Measurements from ENCODE around the gene SLC31A2.
A peak's percentile ranks its signal among the peaks of the same experiment; 100 is the strongest.
"Not testable (repeated sequence)": the region's sequence is repeated elsewhere in the genome, so short reads cannot be mapped to it uniquely, and the experiment has no call there.

The SLC31A2 gene

GRCh38 chr9:113148781-113149510 lies 1.9 kb upstream of the SLC31A2 start:
- Histone ChIP-seq H3K56ac (ENCODE audit: low read length) (no peak overlapping the region), H4K5ac (ENCODE audit: low read length) (no peak overlapping the region), H3K36me3 (ENCODE audit: control insufficient read depth, insufficient read depth, low read length) (no peaks in the 10 kb centered on the region), H3K27me3 (ENCODE audit: insufficient read depth, low read length, poor library complexity) (peaks cover 2% of the 10 kb centered on the region), H2BK5ac (ENCODE audit: low read length) (no peak overlapping the region), H3K79me1 (ENCODE audit: low read length) (no peaks in the 10 kb centered on the region), H3K4ac (ENCODE audit: low read depth, low read length) (no peak overlapping the region), H2BK15ac (replicated peaks; ENCODE audit: low read depth) (no peak overlapping the region), H3K4me1 (ENCODE audit: control insufficient read depth, low read depth, low read length) (no peaks in the 10 kb centered on the region), H2AK5ac (ENCODE audit: low read length) (no peak overlapping the region), H4K8ac (ENCODE audit: low read depth, low read length) (no peak overlapping the region), H2BK120ac (ENCODE audit: low read depth, low read length) (no peak overlapping the region), H3K4me3 (ENCODE audit: low read length) (no peak overlapping the region), H3K18ac (ENCODE audit: low read length) (no peak overlapping the region), H3K79me2 (ENCODE audit: control insufficient read depth, insufficient read depth, low read length) (no peaks in the 10 kb centered on the region), H3K27ac (ENCODE audit: low read depth, low read length) (no peak overlapping the region), H3K9ac (ENCODE audit: low read length) (no peak overlapping the region), H3K23ac (ENCODE audit: low read length) (no peak overlapping the region), H3K4me2 (ENCODE audit: low read length) (no peak overlapping the region)
- no CpG with 5 or more reads among the region's 8 CpGs for WGBS (ENCODE audit: extremely low coverage, insufficient coverage, low lambda C conversion rate)
- no peak for DNase-seq

DNA sequence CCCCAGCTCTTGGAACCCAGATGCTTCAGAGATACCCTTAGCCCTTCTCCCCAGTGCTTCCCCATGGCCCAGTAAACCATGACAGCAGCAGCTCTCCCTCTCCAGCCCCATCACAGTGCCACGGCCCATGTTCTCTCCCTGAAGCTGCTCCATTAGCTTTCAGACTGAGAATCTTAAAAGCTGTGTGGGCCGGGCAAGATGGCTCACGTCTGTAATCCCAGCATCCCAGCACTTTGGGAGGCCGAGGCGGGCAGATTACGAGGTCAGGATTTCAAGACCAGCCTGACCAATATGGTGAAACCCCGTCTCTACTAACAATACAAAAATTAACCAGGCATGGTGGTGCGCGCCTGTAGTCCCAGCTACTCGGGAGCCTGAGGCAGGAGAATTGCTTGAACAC lies 1.2 kb upstream of the SLC31A2 start:
- no CpG with 5 or more reads among the region's 10 CpGs for WGBS (ENCODE audit: extremely low coverage, insufficient coverage, low lambda C conversion rate)

DNA sequence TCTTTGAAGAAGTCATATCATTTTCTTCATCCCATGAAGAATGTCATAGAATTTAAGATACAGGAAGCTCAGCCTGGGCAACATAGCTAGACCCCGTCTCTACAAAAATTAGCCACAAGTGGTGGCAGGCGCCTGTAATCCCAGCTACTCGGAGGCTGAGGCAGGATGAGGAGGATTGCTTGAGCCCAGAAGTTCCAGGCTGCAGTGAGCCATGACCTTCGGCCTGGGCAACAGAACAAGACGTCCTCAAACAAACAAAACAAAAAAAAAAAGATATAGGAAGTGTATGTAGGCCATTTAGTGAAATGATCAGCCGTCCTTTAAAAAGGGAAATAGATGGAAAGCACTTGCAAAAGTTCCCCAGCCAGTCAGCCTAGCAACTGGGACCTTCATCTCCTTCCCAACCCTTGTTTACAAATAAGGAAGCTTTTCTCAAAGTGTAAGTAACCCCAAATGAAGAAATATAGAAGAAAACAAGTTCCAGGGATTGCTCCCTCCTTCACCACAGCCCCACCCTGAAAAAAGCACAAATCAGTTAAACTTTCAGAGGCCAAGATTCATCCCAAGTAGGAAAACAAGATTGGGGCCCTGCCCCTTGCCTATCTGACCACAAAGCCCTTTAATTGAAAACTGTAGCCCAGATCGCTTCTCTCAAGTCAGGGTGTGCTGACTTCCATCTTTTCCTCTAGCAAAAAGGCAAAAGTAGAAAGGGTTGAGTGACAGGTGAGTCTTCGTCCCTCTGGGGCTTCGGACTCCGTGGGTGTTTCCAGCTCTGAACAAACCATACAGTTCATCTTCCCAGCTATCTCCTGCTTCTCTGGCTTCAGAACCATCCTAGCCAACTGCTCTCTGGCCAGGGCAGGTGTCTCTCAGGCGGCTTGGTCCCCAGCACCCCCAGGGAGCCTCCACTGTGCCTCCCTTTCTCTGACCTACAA lies 1.2 kb downstream of the SLC31A2 start:
- peaks cover 8% of the 10 kb centered on the region for H3K4me1 ChIP-seq (ENCODE audit: control insufficient read depth, low read depth, low read length)
- H3K79me2 ChIP-seq (ENCODE audit: control insufficient read depth, insufficient read depth, low read length) = no peaks in the 10 kb centered on the region
- H3K18ac ChIP-seq (ENCODE audit: low read length) = no peak overlapping the region
- H3K36me3 ChIP-seq (ENCODE audit: control insufficient read depth, insufficient read depth, low read length) = no peaks in the 10 kb centered on the region
- no peak overlapping the region for H3K4me3 ChIP-seq (ENCODE audit: low read length)
- no peak overlapping the region for H2BK15ac ChIP-seq (replicated peaks; ENCODE audit: low read depth)
- H3K4ac ChIP-seq (ENCODE audit: low read depth, low read length) = no peak overlapping the region
- DNase-seq = no peak
- no peak overlapping the region for H3K23ac ChIP-seq (ENCODE audit: low read length)
- H2AK5ac ChIP-seq (ENCODE audit: low read length) = no peak overlapping the region
- H3K4me2 ChIP-seq (ENCODE audit: low read length) = peak overlapping the region; percentile 53
- WGBS (ENCODE audit: extremely low coverage, insufficient coverage, low lambda C conversion rate) = no CpG with 5 or more reads among the region's 11 CpGs
- no peak overlapping the region for H2BK120ac ChIP-seq (ENCODE audit: low read depth, low read length)
- peak overlapping the region; percentile 49 for H3K9ac ChIP-seq (ENCODE audit: low read length)
- H3K79me1 ChIP-seq (ENCODE audit: low read length) = no peaks in the 10 kb centered on the region
- peaks cover 2% of the 10 kb centered on the region for H3K27me3 ChIP-seq (ENCODE audit: insufficient read depth, low read length, poor library complexity)
- no peak overlapping the region for H2BK5ac ChIP-seq (ENCODE audit: low read length)
- H4K5ac ChIP-seq (ENCODE audit: low read length) = no peak overlapping the region
- H3K27ac ChIP-seq (ENCODE audit: low read depth, low read length) = no peak overlapping the region
- H3K56ac ChIP-seq (ENCODE audit: low read length) = peak overlapping the region; percentile 85
- no peak overlapping the region for H4K8ac ChIP-seq (ENCODE audit: low read depth, low read length)

More for the DNA sequence above, 1.2 kb upstream of the SLC31A2 start:
- not testable (repeated sequence) for H3K56ac ChIP-seq (ENCODE audit: low read length); H3K4me2 ChIP-seq (ENCODE audit: low read length); H3K4me1 ChIP-seq (ENCODE audit: control insufficient read depth, low read depth, low read length); H3K27me3 ChIP-seq (ENCODE audit: insufficient read depth, low read length, poor library complexity); H3K36me3 ChIP-seq (ENCODE audit: control insufficient read depth, insufficient read depth, low read length); H3K9ac ChIP-seq (ENCODE audit: low read length); H2BK5ac ChIP-seq (ENCODE audit: low read length); H3K27ac ChIP-seq (ENCODE audit: low read depth, low read length); H3K79me2 ChIP-seq (ENCODE audit: control insufficient read depth, insufficient read depth, low read length); DNase-seq; H3K23ac ChIP-seq (ENCODE audit: low read length); H3K4me3 ChIP-seq (ENCODE audit: low read length); H3K79me1 ChIP-seq (ENCODE audit: low read length); H2BK15ac ChIP-seq (replicated peaks; ENCODE audit: low read depth); H3K4ac ChIP-seq (ENCODE audit: low read depth, low read length); H4K8ac ChIP-seq (ENCODE audit: low read depth, low read length); H3K18ac ChIP-seq (ENCODE audit: low read length); H2AK5ac ChIP-seq (ENCODE audit: low read length); H4K5ac ChIP-seq (ENCODE audit: low read length); H2BK120ac ChIP-seq (ENCODE audit: low read depth, low read length)

DNA sequence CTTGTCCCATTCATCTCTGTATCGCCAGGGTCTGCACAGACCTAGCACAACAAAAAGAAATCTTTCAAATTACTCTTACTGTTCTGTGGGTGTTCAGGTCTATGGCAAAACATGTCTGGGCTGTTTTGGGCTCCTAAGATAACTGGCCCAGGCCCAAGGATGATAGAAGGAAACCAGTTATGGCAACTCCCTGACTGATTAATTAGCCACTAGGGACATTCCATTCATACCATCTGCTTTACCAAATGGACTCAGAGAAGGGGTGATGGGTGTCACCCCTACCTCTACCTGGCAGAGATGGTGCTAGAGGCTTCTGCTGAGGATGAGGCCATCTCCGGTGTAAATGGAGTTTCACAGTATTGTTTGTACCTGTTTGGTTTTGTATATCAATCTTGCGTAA lies 1.9 kb downstream of the SLC31A2 start:
- Histone ChIP-seq H4K8ac (ENCODE audit: low read depth, low read length) (no peak overlapping the region), H2BK5ac (ENCODE audit: low read length) (no peak overlapping the region), H4K5ac (ENCODE audit: low read length) (no peak overlapping the region), H3K4ac (ENCODE audit: low read depth, low read length) (no peak overlapping the region), H2BK120ac (ENCODE audit: low read depth, low read length) (no peak overlapping the region), H3K9ac (ENCODE audit: low read length) (no peak overlapping the region), H3K4me3 (ENCODE audit: low read length) (no peak overlapping the region), H3K27ac (ENCODE audit: low read depth, low read length) (no peak overlapping the region), H3K23ac (ENCODE audit: low read length) (no peak overlapping the region), H3K36me3 (ENCODE audit: control insufficient read depth, insufficient read depth, low read length) (no peaks in the 10 kb centered on the region), H3K27me3 (ENCODE audit: insufficient read depth, low read length, poor library complexity) (peaks cover 2% of the 10 kb centered on the region), H2BK15ac (replicated peaks; ENCODE audit: low read depth) (no peak overlapping the region), H3K18ac (ENCODE audit: low read length) (no peak overlapping the region), H3K79me1 (ENCODE audit: low read length) (no peaks in the 10 kb centered on the region), H3K4me2 (ENCODE audit: low read length) (no peak overlapping the region), H2AK5ac (ENCODE audit: low read length) (no peak overlapping the region), H3K56ac (ENCODE audit: low read length) (no peak overlapping the region), H3K4me1 (ENCODE audit: control insufficient read depth, low read depth, low read length) (peaks cover 8% of the 10 kb centered on the region), H3K79me2 (ENCODE audit: control insufficient read depth, insufficient read depth, low read length) (no peaks in the 10 kb centered on the region)
- no CpG with 5 or more reads among the region's 3 CpGs for WGBS (ENCODE audit: extremely low coverage, insufficient coverage, low lambda C conversion rate)
- peak; percentile 27 for DNase-seq

GRCh38 chr9:113153599-113153998 lies 2.8 kb downstream of the SLC31A2 start:
- Histone ChIP-seq H3K18ac (ENCODE audit: low read length) (no peak overlapping the region), H3K9ac (ENCODE audit: low read length) (no peak overlapping the region), H3K23ac (ENCODE audit: low read length) (no peak overlapping the region), H2BK5ac (ENCODE audit: low read length) (no peak overlapping the region), H4K8ac (ENCODE audit: low read depth, low read length) (no peak overlapping the region), H2BK15ac (replicated peaks; ENCODE audit: low read depth) (no peak overlapping the region), H3K27ac (ENCODE audit: low read depth, low read length) (no peak overlapping the region), H4K5ac (ENCODE audit: low read length) (no peak overlapping the region), H3K27me3 (ENCODE audit: insufficient read depth, low read length, poor library complexity) (peaks cover 2% of the 10 kb centered on the region), H3K4me3 (ENCODE audit: low read length) (no peak overlapping the region), H3K79me1 (ENCODE audit: low read length) (no peaks in the 10 kb centered on the region), H3K4me2 (ENCODE audit: low read length) (no peak overlapping the region), H2BK120ac (ENCODE audit: low read depth, low read length) (no peak overlapping the region), H3K36me3 (ENCODE audit: control insufficient read depth, insufficient read depth, low read length) (no peaks in the 10 kb centered on the region), H3K79me2 (ENCODE audit: control insufficient read depth, insufficient read depth, low read length) (no peaks in the 10 kb centered on the region), H3K4ac (ENCODE audit: low read depth, low read length) (no peak overlapping the region), H3K56ac (ENCODE audit: low read length) (no peak overlapping the region), H3K4me1 (ENCODE audit: control insufficient read depth, low read depth, low read length) (peaks cover 8% of the 10 kb centered on the region), H2AK5ac (ENCODE audit: low read length) (no peak overlapping the region)
- WGBS (ENCODE audit: extremely low coverage, insufficient coverage, low lambda C conversion rate) = no CpG with 5 or more reads among the region's 6 CpGs
- no peak for DNase-seq
